NCI-H1930 (cell line): ENCODE results near the gene DHDH.

Experiments
- DNase-seq, 2 experiments: peaks; one replicate each; lab custom pipeline; 2025; lab: John Stamatoyannopoulos, UW

Gene DHDH

GRCh38 chr19:48950830-48951519 is 17.5 kb downstream of the DHDH start:
- no peak for DNase-seq

DNA sequence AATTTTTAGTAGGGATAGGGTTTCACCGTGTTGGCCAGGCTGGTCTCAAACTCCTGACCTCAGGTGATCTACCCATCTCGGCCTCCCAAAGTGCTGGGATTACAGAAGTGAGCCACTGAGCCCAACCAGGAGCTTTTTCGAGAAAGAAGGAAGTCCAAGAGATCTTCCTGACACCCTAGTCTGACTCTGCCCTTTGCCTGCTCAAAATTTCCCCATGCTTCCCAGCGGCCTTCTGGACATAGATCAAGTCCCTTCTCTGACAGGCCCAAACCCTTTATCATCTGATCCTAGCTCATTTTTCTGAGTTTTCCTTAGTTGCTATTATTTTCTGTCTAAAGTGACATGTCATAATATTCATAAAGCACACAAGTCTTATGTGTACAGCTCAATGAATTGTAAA is 19.6 kb downstream of the DHDH start:
- DNase-seq, result no peak

DNA sequence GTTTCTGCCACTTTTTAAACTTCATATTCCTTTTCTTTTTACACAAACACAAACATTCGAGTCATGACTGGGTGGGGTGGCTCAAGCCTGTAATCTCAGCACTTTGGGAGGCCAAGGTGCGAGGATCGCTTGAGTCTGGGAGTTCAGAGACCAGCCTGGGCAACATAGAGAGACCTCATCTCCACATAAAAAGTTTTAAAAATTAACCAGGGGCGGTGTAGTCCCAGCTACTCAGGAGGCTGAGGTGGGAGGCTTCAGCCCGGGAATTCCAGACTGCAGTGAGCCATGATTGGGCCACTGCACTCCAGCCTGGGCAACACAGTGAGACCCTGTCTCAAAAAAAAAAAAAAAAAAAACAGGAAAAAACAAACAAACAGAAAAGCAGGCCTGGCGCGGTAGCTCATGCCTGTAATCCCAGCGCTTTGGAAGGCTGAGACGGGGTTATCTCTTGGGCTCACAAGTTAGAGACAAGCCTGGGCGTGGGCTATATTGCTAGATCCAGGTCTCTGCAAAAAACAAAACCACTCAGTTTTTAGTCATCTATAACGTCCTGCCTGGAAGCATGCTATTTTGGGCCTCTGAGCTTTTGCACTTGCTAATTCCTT is 20.6 kb downstream of the DHDH start:
- DNase-seq, result no peak

DNA sequence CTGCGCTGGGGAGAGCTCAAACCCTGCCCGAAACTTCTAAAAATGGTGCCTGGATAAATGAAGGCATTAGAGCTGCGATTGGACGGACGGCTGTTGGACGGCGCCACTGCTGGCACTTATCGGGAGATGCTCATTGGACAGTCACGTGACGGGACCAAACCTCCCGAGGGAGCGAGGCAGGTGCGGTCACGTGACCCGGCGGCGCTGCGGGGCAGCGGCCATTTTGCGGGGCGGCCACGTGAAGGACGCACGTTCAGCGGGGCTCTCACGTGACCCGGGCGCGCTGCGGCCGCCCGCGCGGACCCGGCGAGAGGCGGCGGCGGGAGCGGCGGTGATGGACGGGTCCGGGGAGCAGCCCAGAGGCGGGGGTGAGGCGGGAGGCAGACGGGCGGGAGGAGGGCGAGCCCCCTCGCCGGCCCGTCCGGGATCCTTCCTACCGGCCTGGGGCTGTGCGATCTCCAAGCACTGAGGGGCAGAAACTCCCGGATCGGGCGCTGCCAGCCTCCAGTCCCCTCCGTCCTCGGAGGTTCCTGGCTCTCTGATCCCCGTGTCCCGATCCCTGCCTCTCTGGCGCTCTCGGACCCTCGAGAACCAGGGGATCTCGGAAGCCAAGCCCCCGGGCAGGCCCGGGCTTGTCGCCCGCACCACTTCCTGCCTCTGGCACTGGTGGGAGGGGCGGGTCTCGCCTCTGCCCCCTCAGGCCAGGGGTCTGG is 21.3 kb downstream of the DHDH start, which contains the start of gene BAX:
BAX (plus strand) TSS at position 281 of the 713 bp plus-strand sequence; CDS start at position 335, 54 bp downstream.
- DNase-seq, result peak; percentile 98 to 100

DNA sequence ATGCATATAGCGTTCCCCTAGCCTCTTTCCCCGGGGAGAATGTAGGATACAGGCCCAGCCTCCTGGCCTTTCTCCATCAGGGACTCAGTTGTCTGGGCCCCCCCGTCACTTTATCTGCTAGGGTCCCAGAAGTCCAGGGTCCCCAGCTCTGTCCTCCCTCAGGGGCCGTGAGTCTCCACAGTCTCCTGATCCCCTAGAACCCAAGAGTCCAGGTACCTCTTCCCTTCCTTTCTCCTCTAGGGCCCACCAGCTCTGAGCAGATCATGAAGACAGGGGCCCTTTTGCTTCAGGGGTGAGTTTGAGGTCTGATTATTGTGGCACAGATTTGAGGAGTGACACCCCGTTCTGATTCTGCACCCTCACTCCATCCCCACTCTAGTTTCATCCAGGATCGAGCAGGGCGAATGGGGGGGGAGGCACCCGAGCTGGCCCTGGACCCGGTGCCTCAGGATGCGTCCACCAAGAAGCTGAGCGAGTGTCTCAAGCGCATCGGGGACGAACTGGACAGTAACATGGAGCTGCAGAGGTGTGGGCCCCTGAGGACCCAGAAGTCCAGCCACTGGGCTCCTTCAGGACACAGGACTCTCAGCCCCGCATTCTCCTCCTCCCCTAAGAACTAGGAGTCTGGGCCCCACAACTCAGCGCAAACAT is 21.9 kb downstream of the DHDH start:
- DNase-seq, result no peak

DNA sequence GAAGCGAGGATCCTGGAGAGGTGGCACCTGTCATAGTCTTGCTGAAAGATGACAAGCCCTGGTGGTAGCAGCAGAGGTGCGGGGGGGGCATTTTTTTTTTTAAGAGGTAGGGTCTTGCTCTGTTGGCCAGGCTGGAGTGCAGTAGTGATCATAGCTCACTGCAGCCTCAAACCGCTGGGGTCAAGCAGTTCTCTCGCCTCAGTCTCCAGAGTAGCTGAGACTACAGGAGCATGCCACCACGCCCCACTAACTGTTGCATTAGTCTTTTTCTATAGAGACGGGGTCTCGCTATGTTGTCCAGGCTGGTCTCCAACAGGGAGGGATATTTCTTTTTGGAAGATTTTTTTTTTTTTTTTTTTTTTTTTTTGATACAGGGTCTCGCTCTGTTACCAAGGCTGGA is 24.5 kb downstream of the DHDH start:
- DNase-seq, result no peak

- DNase-seq, result no peak
Measured at GRCh38 chr19:48959341-48960239, 26.1 kb downstream of the DHDH start.

- no peak for DNase-seq
Measured at GRCh38 chr19:48961051-48961649, 27.7 kb downstream of the DHDH start.

DNA sequence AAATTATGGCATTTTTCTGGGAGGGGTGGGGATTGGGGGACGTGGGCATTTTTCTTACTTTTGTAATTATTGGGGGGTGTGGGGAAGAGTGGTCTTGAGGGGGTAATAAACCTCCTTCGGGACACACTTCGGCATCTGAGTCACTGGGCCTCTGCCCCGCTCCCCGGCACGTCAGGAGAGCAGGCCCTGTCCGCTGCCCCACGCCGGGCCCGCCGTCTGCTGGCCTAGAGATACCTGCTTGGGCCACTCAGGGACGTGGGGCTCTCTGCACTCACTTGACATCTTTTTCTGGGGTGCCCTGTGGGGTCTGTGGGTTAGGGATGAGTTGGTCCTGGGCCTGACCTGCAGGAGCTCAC is 28.2 kb downstream of the DHDH start:
- DNase-seq, result no peak

- DNase-seq, result no peak
Measured at GRCh38 chr19:48962029-48962848, 28.7 kb downstream of the DHDH start.

GRCh38 chr19:48962849-48963165 is 29.3 kb downstream of the DHDH start:
- no peak for DNase-seq

DNA sequence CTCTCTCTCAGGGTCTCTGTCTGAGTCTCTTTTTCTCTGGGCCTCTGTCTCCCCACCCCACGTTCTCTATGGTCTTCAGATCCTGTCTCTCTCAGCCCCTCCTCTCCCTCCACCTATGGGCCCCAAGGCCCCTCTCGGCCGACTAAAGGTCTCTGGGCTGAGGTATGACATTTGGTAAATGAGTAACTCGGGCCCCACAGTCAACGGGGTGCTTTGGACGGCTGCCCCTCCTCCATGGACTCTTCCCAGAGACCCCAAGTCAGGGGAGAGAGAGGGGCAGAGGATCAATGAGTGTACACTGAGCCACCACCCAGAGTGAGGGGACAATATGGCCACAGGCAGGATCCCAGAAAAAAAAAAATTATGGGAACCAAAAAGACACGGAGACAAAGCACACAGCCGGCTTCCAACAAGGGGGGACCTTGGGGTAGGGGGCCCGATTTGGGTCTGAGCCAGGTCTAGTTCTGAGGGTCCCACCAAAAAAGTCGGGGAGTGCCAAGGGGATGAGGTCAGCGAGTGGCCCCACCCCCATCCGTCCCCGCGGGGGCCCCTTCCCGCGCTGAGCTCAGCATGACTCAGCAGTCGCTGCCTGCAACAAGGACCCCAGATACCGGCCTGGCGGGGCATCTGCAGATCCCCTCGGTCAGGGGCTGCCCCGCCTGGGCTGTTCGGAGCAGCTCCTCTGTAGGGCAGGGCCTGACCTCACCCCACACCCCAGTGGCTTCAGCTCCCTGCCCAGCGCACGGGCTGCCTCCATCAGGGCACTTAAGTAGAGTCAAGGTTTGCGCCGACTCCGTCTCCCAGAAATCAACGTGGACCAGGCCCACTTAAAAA is 30.1 kb downstream of the DHDH start:
- DNase-seq, result no peak

DNA sequence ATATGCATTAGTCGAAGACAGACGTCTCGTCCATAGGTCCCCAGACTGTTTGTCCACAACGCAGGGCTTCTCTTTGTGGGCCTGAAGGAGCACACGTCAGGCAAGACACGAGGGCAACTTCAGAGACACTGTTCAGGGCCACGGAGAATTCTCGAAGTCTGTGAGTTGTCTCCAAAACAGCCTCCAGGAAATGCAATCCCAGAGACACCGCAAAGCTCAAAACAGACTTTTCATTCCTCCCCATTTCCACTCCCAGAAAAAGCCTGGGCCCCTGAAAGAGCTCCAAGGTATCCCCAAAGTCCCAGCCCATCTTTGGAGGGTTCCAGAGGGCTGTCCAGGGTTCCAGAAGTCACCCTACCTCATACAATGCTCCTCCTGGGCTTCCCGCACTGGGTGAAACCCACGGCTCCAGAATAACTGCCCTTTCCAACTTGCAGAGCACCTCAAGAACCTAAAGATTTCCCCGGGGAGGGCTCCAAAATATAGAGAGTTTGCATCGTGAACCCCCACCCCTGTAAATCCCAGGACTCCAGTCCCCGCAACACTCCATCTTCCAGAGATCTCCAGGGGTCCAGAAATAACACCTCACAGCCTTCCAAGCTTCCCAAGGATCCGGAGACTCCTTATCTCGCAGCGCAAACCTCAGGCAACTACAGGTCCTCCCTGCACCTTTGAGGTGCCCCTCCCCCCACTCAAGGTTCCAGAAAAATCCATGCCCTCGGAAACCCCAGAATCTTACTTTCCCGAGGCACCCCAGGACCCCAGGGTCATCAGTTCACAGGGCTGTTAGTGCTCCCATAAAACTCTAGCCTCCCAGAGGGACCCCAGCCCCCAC is 30.9 kb downstream of the DHDH start:
- no peak for DNase-seq

GRCh38 chr19:48965040-48965805 is 31.7 kb downstream of the DHDH start, which contains the start of gene FTL:
Gene FTL, plus strand, starts transcription at chr19:48965309. Its CDS starts 199 bp downstream, at chr19:48965508.
- peak; percentile 92 to 96 for DNase-seq

DNA sequence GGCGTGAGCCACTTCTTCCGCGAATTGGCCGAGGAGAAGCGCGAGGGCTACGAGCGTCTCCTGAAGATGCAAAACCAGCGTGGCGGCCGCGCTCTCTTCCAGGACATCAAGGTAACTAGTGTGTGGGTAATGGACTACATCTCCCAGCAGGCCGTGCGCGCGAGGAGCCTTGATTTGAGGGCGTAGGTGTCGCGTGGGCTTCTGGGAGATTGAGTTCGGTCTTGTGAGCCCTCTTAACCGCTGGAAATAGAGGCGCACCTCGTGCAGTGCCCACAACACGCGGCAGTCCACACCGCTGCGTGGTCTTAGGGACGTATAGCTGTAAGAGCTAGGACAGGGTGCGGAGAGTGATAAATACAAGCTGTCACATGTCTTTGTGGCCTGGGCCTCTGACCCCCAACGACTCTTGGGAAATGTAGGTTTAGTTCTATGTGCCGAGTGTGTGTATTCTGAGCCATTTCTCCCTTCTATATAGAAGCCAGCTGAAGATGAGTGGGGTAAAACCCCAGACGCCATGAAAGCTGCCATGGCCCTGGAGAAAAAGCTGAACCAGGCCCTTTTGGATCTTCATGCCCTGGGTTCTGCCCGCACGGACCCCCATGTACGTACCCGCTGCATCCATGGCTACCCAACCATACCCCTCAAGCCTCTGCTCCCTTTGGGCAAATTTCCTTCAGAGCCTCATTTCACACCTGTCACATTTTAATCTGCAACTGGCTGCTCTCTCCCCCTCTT is 32.5 kb downstream of the DHDH start:
- DNase-seq, result peak; percentile 84 to 86

DNA sequence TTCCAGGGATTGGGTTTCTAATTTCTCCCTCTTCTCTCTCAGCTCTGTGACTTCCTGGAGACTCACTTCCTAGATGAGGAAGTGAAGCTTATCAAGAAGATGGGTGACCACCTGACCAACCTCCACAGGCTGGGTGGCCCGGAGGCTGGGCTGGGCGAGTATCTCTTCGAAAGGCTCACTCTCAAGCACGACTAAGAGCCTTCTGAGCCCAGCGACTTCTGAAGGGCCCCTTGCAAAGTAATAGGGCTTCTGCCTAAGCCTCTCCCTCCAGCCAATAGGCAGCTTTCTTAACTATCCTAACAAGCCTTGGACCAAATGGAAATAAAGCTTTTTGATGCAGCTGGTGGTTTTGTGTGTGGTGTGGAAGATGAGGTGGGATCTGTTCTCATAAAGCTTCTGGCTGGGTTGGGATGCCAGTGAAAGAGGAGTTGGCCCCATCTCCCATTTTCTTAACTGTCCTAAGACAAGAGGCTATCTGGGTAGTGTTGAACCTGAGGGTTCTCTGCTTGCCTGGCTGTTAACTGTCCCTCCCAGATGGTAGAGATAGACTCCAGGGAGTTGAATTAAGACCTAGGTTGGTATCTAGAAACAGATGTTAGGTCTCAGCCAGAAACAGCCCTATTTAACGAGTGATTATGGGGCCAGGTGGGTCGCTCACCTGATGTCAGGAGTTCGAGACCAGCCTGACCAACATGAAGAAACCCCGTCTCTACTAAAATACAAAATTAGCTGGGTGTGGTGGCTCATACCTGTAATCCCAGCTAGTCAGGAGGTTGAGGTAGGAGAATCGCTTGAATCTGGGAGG is 33.2 kb downstream of the DHDH start:
- DNase-seq, result no peak
